Caco-2 (cell line): ENCODE measurements around the gene COG3. TPM values are rescaled to one million over a fixed set of nuclear protein-coding genes. Genes with fewer than 3 reads are reported as not detected.

Experiments
- BruUV-seq: library from RNA; stranded (reverse); fragments of 400-500 nt; replicated peaks from 2 replicates; lab custom pipeline; 2021; lab: Mats Ljungman, UMichigan
- CTCF ChIA-PET: fragments of 300-600 bp; sonication (Branson Sonifier 250); formaldehyde crosslinking; loops from one replicate; lab custom pipeline; 2022; ENCODE audit warnings: antibody characterized with exemption; lab: Charles Lee
- POLR2A ChIA-PET: fragments of 300-600 bp; sonication (Branson Sonifier 250); formaldehyde crosslinking; loops from one replicate; lab custom pipeline; 2022; ENCODE audit warnings: antibody characterized with exemption; lab: Charles Lee
- DNase-seq, 2 experiments: peaks; one replicate each; pipeline versions ENCODE4 v3.0.0 to v3.0.0-alpha.2; 2020 to 2022
- H3K27me3 ChIP-seq: replicated peaks from 2 replicates; pipeline ENCODE4 v1.6.0; 2011; ENCODE audit warnings: low read length; ENCODE audit not compliant: control insufficient read depth, insufficient read depth
- H3K36me3 ChIP-seq: 2 replicates; pipeline ENCODE4 v1.5.1; 2011; ENCODE audit warnings: low read length; ENCODE audit not compliant: control insufficient read depth, insufficient read depth
- H3K4me1 ChIP-seq: fragments of 250-450 bp; sonication (Bioruptor Pico); 2 replicates; pipeline ENCODE4 v1.5.1; 2020; ENCODE audit warnings: mild to moderate bottlenecking
- H3K4me3 ChIP-seq: 2 replicates; pipeline ENCODE4 v1.5.1; 2011; ENCODE audit warnings: low read depth, mild to moderate bottlenecking, control low read depth, low read length
- H3K9me3 ChIP-seq: fragments of 250-450 bp; sonication (Bioruptor Pico); 2 replicates; pipeline ENCODE4 v1.5.1; 2020; ENCODE audit warnings: mild to moderate bottlenecking, moderate library complexity
- H3K27ac Mint-ChIP-seq: one replicate; pipeline ENCODE4 v1.8.0; 2022; ENCODE audit warnings: mixed read lengths; ENCODE audit not compliant: unreplicated experiment
- H3K27me3 Mint-ChIP-seq: one replicate; pipeline ENCODE4 v1.8.0; 2022; ENCODE audit warnings: mixed read lengths; ENCODE audit not compliant: insufficient read depth, unreplicated experiment
- H3K36me3 Mint-ChIP-seq: one replicate; pipeline ENCODE4 v1.8.0; 2022; ENCODE audit warnings: mild to moderate bottlenecking, mixed read lengths; ENCODE audit not compliant: insufficient read depth, unreplicated experiment
- H3K4me1 Mint-ChIP-seq: one replicate; pipeline ENCODE4 v1.8.0; 2022; ENCODE audit warnings: low read depth, mixed read lengths; ENCODE audit not compliant: unreplicated experiment
- H3K4me3 Mint-ChIP-seq: one replicate; pipeline ENCODE4 v1.8.0; 2022; ENCODE audit warnings: mild to moderate bottlenecking, moderate library complexity, mixed read lengths; ENCODE audit not compliant: unreplicated experiment
- H3K9me3 Mint-ChIP-seq: one replicate; pipeline ENCODE4 v1.8.0; 2022; ENCODE audit warnings: mixed read lengths; ENCODE audit not compliant: unreplicated experiment
- CTCF ChIP-seq, 2 experiments: fragments of 200-600 bp in 1 of 2; IDR thresholded peaks; 1 replicate in 1 of 2; 2 replicates in 1 of 2; pipeline versions ENCODE4 v1.5.1 to v1.8.0; 2011 to 2022; ENCODE audit warnings: antibody characterized with exemption in 1 of 2, control low read depth in 1 of 2, inconsistent platforms in 1 of 2, low read depth in 1 of 2, low read length in 1 of 2, mild to moderate bottlenecking in 1 of 2, moderate library complexity in 1 of 2; ENCODE audit not compliant: insufficient read depth in 1 of 2, severe bottlenecking in 1 of 2, unreplicated experiment in 1 of 2
- intact Hi-C: fragments of 100-400 bp; cut with micrococcal nuclease; formaldehyde crosslinking; loops from one replicate; pipeline ENCODE4 v1.10.0; 2022; ENCODE audit not compliant: unreplicated experiment
- total RNA-seq: library from RNA; stranded (reverse); gene quantifications from 2 replicates; pipeline ENCODE4 v1.2.3, GENCODE V29; 2022

Gene COG3
- total RNA-seq, 1 experiment from 2014 or later = 35.8 TPM

DNA sequence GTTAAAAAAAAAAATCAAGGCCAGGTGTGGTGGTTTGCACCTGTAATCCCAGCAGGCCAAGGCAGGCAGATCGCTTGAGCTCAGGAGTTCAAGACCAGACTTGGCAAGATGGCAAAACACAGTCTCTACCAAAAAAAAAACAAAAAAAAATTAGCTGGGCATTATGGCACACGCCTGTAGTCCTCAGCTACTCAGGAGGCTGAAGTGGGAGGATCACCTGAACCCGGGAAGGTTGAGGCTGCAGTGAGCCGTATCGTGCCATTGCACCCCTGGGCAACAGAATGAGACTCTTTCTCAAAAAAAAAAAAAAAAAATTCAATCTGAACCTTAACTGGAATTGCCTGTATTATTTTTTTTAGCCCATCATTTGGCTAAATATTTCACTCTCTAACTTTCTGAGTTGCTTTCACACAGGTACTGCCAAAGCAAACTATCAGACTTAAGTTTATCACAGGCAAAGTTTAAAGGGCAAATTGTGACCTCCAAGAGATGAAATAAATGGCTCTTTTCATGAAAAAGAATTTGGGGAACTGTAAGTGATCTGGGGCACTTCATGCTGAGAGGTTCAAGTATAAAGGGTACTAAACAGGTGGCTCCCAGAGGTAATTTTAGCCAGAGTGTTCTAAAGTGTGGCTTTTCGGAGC lies 31.9 kb upstream of the COG3 start:
- peaks cover 7% of the 10 kb centered on the region; the same call in 1 of the 2 replicates for H3K4me1 ChIP-seq
- H3K4me3 ChIP-seq = no peak overlapping the region
- no peaks in the 10 kb centered on the region for H3K36me3 ChIP-seq
- H3K9me3 Mint-ChIP-seq = no peaks in the 10 kb centered on the region
- no peaks in the 10 kb centered on the region for H3K27me3 ChIP-seq
- H3K27ac Mint-ChIP-seq = no peak overlapping the region
- no peak overlapping the region for H3K4me3 Mint-ChIP-seq
- H3K27me3 Mint-ChIP-seq = no peaks in the 10 kb centered on the region
- intact Hi-C loops = no loop called here
- ChIA-PET POLR2A (no interaction called here), CTCF (no interaction called here)
- no peak for DNase-seq
- no peaks in the 10 kb centered on the region for H3K36me3 Mint-ChIP-seq
- H3K9me3 ChIP-seq = no peaks in the 10 kb centered on the region
- no peak for TF ChIP-seq CTCF (IDR thresholded peaks at IDR 0.05; ENCODE audit: insufficient read depth in 1 of 2, low read depth in 1 of 2, low read length in 1 of 2, severe bottlenecking in 1 of 2, unreplicated experiment in 1 of 2)
- no TSS peak for BruUV-seq
- peaks cover 5% of the 10 kb centered on the region for H3K4me1 Mint-ChIP-seq

DNA sequence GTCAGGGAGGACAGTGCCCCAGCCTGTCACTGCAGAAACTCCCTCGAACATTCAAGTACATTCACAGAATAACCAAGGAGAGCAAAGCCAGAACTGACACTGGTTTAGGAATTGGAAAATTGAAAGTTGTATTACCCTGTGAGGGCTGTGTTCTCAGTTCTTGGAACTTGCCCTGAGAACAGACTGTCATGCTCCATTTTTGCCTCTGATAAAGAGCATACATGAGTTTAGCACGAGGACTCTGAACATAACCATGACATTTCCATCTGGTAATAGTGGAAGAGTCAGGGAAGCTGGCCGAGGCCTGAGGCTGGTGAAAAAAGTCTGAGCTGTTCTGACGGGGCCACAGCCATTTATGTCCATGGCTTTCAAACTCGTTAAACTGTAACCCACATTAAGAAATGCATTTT lies 31.4 kb upstream of the COG3 start:
- BruUV-seq = no TSS peak
- H3K36me3 Mint-ChIP-seq = no peaks in the 10 kb centered on the region
- POLR2A ChIA-PET = no interaction called here

More for the DNA sequence above, 31.4 kb upstream of the COG3 start:
- H3K9me3 Mint-ChIP-seq = no peaks in the 10 kb centered on the region
- CTCF ChIA-PET = no interaction called here
- Histone ChIP-seq H3K9me3 (no peaks in the 10 kb centered on the region), H3K27me3 (no peaks in the 10 kb centered on the region), H3K4me3 (no peak overlapping the region), H3K36me3 (no peaks in the 10 kb centered on the region), H3K4me1 (peaks cover 7% of the 10 kb centered on the region; the same call in 1 of the 2 replicates)
- no peak overlapping the region for H3K4me3 Mint-ChIP-seq
- DNase-seq = no peak
- no peak for TF ChIP-seq CTCF (IDR thresholded peaks at IDR 0.05; ENCODE audit: insufficient read depth in 1 of 2, low read depth in 1 of 2, low read length in 1 of 2, severe bottlenecking in 1 of 2, unreplicated experiment in 1 of 2)
- peaks cover 5% of the 10 kb centered on the region for H3K4me1 Mint-ChIP-seq
- H3K27ac Mint-ChIP-seq = no peak overlapping the region
- intact Hi-C loops = no loop called here
- H3K27me3 Mint-ChIP-seq = no peaks in the 10 kb centered on the region
